Left renal cortex interstitium (tissue), 4 donors: ENCODE results near the gene PDE8B. TPM values are rescaled to one million over a fixed set of nuclear protein-coding genes. Genes with fewer than 3 reads are reported as not detected.

ENCODE experiments used
- DNase-seq, 4 donors: peaks; one replicate each; pipeline ENCODE4 v3.0.0-alpha.2; 2013; ENCODE audit warnings: low read depth in 4 of 4, low spot score in 2 of 4, missing footprints in 1 of 4
- polyA plus RNA-seq, 4 donors: library from polyadenylated mRNA; unstranded; fragments of 120-200 nt; gene quantifications; one replicate each; pipeline ENCODE4 v1.2.1, GENCODE V29; 2013; ENCODE audit not compliant: insufficient read length in 4 of 4

The PDE8B gene
- polyA plus RNA-seq, 4 donors: 4.0 to 8.0 (median 5.9) TPM

- DNase-seq: no peak
These were observed 183.7 kb downstream of the PDE8B start for GRCh38 chr5:77394064-77394715.

DNA sequence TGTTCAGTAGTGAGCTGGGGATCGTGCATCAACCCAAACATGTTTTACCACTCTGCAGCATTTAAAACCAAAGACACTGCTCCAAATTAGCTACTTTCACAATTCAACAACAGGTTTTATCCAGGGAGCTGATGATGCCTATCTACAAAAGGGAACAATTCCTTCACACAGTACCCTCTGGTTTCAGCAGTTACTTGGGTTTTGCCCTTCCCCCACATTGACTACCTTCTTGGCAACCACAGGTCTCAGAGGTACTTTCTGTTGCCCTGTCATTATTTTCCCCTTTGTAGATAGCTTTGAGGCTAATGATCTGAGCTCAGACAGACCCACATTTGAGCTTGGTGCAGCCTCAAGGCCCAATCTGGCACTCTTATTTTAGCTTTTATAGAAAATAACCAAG is 185.5 kb downstream of the PDE8B start:
- no peak for DNase-seq

GRCh38 chr5:77397686-77398292 is 187.3 kb downstream of the PDE8B start:
- no peak for DNase-seq

DNA sequence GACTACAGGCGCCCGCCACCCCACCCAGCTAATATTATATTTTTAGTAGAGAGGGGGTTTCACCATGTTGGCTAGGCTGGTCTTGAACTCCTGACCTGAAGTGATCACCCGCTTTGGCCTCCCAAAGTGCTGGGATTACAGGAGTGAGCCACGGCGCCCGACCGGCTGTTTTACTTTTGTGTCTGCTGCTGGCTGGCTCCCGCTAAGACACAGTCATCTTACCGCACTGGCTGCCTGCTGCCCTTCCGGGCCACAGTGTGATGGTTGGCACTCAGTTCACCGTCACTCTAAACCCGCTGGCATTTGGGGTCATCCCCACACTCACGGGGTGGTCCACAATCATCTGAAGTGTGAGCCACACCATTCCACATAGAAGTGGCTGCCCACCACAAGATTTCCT is 188.0 kb downstream of the PDE8B start:
- no peak for DNase-seq

- DNase-seq: no peak
These were observed 188.4 kb downstream of the PDE8B start for GRCh38 chr5:77398896-77399295.

- DNase-seq: no peak
These were observed 190.2 kb downstream of the PDE8B start for GRCh38 chr5:77400645-77401044.

- DNase-seq: no peak
These were observed 192.3 kb downstream of the PDE8B start for GRCh38 chr5:77402796-77403195.

DNA sequence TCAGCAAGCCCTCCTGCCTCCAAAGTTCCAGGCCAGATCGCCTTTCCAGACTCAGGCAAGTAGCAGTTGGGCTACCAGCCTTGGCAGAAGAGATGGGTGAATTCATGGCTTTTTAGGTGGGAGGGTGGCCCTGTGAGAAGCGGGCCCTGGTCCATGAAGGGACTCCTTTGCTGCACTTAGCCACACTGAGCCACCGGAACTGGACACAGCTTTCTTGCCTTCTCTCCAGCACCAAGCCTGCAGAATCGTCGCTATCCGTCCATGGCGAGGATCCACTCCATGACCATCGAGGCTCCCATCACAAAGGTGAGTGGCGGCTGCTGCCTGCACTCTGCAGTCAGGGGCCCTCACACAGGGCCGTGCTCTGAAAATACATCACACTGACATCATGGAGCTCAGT is 196.7 kb downstream of the PDE8B start:
- no peak for DNase-seq

- no peak for DNase-seq
These were observed 199.6 kb downstream of the PDE8B start for GRCh38 chr5:77409870-77410621.

DNA sequence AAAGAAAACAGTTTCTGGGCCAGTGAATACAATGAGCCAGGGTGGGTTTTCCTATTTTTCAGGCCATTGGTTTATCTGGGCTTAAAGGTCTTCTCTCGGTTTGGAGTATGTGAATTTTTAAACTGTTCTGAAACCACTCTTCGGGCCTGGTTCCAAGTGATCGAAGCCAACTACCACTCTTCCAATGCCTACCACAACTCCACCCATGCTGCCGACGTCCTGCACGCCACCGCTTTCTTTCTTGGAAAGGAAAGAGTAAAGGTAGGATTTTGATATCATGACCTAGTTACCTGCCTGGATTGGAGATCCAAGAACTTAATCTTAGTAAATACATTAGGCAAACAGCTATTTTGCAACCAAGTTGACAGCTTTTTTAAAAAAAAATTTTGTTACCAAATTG is 202.6 kb downstream of the PDE8B start:
- DNase-seq: no peak

- DNase-seq: no peak
These were observed 207.7 kb downstream of the PDE8B start for GRCh38 chr5:77418162-77418561.

DNA sequence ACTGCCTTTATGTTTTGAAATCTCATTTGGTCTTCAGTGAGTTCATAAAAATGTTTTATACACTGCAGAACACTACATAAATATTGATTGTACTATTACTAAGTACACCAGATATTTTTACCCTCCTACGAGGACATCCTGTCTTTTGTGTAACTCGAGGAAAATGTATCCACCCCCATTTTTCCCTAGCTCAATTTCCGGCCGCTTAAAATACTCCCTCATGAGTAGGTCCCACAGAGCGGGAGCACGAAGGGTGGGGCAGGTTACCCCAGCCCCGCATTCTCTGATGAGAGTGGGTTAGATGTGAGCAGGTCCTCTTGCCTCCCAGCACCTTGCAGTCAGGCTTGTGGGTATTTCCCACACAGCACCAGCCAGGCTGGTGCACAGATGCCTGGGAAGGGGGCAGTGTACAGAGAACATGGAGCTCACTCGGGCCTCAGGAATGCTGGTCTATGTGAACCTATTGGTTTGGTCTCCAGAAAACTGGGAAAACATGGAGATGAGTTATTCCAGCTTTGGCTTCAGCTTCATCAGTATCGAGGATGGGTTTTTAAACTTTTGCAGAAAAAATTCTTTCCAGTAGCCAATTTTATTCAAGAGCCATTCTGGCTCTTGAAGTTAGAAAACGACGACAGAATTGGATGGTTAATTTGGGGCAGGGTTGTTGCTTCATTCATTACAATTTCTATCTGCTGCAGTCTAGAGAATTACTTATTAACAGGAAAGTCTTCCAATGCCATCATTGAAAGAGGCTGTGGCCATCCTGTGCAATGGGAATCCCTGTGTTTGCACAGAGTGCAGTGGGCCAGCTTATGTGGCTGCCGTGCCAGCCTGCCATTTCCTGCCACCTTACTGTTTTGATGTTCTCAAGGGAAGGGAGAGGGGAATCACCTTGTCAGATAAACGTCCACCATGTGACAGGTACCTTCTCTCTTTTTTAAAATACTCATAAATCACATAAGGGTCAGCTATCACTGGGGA is 208.4 kb downstream of the PDE8B start:
- no peak for DNase-seq

GRCh38 chr5:77419644-77420582 is 209.4 kb downstream of the PDE8B start:
- DNase-seq: no peak

DNA sequence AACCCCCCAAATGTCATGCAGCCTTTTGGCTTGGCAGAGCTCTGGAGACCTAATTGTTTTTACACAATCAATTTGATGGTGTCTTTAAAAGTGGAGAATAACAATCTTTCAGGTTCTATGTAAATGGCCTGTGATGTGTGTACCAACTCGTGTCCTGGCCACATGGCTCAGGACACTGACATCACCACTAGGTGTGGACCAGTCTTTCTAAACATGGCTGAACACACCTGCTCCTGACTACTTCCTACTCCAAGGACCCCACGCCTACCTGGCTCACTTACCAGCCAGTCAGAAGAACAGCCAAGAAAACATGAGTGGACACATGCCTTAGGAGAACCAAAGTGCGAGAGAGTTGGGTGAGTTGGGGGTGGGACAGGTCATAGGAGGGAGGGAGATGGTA is 210.5 kb downstream of the PDE8B start:
- no peak for DNase-seq

- no peak for DNase-seq
These were observed 212.7 kb downstream of the PDE8B start for GRCh38 chr5:77423022-77423750.

DNA sequence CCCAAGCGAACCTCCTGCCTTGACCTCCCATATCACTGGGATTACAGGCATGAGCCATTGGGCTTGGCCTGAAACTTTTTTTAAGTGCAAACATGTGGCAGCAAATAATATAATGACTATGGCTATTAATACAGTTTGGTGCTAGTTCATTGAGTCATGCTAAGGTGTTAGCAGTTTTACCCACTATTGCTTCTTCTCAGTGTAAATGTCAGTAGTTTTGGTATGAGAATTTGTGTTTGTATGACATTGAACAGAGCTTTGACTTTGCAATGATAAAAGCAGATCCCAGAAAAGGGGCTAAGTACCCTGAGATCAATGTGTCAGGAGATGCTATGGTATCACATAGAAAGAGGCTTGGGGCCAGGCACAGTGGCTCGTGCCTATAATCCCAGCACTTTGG is 214.4 kb downstream of the PDE8B start:
- DNase-seq: no peak

DNA sequence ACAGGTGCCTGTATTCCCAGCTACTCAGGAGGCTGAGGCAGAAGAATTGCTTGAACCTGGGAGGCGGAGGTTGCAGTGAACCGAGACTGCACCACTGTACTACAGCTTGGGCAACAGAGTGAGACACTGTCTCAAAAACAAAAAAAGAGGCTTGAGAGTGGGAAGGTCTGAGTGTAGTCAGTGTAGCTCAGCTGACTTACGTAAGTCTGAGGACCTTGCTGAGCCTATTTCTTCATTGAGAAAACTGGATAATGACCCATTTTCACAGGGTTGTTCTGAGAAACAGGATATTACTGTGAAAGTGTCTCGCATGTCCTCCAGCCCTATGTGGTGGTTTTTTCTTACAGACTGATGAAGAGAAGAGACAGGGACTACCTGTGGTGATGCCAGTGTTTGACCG is 214.9 kb downstream of the PDE8B start:
- DNase-seq: no peak

DNA sequence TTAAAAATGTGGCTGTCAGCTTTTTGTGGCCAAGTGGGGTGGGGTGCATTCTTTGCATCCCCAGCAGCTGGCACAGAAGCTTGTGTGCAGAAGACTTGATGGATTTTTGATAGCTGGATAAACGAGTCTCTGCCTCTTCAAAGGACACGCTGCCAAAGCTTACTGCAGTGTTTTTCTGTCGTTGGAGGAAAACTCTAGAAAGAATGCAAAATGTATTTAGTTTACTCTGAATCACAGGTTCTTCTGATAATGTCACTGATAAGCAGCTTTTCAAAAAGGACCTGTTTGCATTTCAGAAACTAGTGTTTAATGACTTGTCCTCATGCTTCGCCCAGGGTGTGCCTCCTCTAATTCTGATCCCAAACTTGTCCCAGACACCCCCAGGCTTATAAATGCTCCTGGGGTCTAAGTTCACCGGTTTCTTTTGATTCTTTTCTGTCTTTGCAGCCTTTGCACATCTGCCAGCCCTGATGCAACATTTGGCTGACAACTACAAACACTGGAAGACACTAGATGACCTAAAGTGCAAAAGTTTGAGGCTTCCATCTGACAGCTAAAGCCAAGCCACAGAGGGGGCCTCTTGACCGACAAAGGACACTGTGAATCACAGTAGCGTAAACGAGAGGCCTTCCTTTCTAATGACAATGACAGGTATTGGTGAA is 215.6 kb downstream of the PDE8B start:
- DNase-seq: no peak

DNA sequence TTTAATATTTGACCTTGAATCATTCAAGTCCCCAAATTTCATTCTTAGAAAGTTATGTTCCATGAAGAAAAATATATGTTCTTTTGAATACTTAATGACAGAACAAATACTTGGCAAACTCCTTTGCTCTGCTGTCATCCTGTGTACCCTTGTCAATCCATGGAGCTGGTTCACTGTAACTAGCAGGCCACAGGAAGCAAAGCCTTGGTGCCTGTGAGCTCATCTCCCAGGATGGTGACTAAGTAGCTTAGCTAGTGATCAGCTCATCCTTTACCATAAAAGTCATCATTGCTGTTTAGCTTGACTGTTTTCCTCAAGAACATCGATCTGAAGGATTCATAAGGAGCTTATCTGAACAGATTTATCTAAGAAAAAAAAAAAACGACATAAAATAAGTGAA is 216.2 kb downstream of the PDE8B start:
- DNase-seq: no peak
